ENCODE data around the gene MACROD1.

The MACROD1 gene

GRCh38 chr11:64070314-64070681 is 95.6 kb downstream of the MACROD1 start:
- DNase-seq, result no peak

GRCh38 chr11:64069401-64070313 is 96.3 kb downstream of the MACROD1 start:
- no peak for DNase-seq

GRCh38 chr11:64068705-64069400 is 97.1 kb downstream of the MACROD1 start:
- no peak for DNase-seq

- no peak for DNase-seq
Measured at GRCh38 chr11:64067230-64067993, 98.5 kb downstream of the MACROD1 start.

GRCh38 chr11:64065712-64066111 is 100.2 kb downstream of the MACROD1 start:
- DNase-seq, result no peak

- DNase-seq, result no peak
Measured at GRCh38 chr11:64065141-64065465, 100.8 kb downstream of the MACROD1 start.

- DNase-seq, result no peak
Measured at GRCh38 chr11:64064374-64065140, 101.4 kb downstream of the MACROD1 start.

GRCh38 chr11:64063777-64064176 is 102.1 kb downstream of the MACROD1 start:
- DNase-seq, result no peak

GRCh38 chr11:64062185-64063039 is 103.5 kb downstream of the MACROD1 start:
- DNase-seq, result no peak

- no peak for DNase-seq
Measured at GRCh38 chr11:64060861-64061444, 105.0 kb downstream of the MACROD1 start.

GRCh38 chr11:64060263-64060860 is 105.6 kb downstream of the MACROD1 start:
- no peak for DNase-seq

GRCh38 chr11:64059339-64060140 is 106.4 kb downstream of the MACROD1 start:
- no peak for DNase-seq

GRCh38 chr11:64058494-64058893 is 107.4 kb downstream of the MACROD1 start:
- no peak for DNase-seq

- DNase-seq, result no peak
Measured at GRCh38 chr11:64057890-64058289, 108.0 kb downstream of the MACROD1 start.

GRCh38 chr11:64056861-64057260 is 109.1 kb downstream of the MACROD1 start:
- no peak for DNase-seq

- DNase-seq, result no peak
Measured at GRCh38 chr11:64056213-64056785, 109.6 kb downstream of the MACROD1 start.

- DNase-seq, result no peak
Measured at GRCh38 chr11:64055077-64055476, 110.8 kb downstream of the MACROD1 start.

- DNase-seq, result no peak
Measured at GRCh38 chr11:64053699-64054098, 112.2 kb downstream of the MACROD1 start.

GRCh38 chr11:64052938-64053622 is 112.8 kb downstream of the MACROD1 start:
- no peak for DNase-seq

All from cortex of kidney (tissue), 1 donor.